ENCODE data around the gene PRKCG. TPM values are rescaled to one million over a fixed set of nuclear protein-coding genes. Genes with fewer than 3 reads are reported as not detected.
"Not testable (repeated sequence)": the region's sequence is repeated elsewhere in the genome, so short reads cannot be mapped to it uniquely, and the experiment has no call there.

The PRKCG gene
- under 1 TPM in 2 of 6 experiments, not detected in 4; 0.23 to 0.28 TPM for total RNA-seq (2021; fragmentation: NEBNext Ultra II Directional; extraction: Animal tissue kit (Norgen Biotek cat#: 25700))
- long read RNA-seq: 0 reads

DNA sequence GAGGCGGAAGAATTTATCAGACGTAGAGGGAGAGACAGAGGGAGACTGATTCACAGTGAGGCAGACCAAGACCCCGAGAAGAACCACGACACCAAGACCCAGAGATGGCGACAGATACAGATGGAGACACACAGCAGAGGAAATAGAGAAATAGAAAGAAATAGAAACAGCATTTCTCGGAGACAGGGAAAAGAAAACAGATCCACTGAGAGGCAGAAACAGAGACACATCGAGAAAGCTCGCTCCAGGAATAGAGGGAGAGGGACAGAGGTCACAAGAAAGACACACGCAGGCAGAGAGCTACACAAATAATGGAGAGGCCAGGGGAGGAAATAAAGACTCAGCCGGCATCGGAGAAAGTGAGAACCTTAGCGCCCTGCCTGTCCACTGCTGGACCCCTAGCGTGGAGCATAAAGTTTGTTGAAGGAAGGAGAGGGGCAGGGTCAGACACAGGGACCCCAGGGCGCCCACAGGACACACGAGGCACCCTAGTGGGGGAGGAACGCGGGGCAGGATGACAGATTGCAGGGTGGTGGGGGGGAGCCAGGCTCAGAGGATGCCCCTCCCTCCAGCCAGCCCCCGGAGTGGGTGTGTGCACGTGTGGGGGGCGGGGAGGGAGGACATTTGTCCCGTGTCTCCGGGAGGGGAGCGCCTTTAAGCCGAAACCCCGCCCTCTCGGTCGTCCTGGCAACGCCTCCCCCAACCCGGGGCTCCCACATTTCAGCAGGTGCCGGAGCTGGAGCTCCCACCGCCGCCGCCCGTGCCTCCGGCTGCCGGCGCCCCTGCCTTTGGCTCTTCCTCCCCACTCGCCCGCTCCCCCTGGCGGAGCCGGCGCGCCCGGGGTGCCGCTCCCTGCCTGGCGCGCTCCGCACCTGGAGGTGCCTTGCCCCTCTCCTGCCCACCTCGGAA lies at the start of gene PRKCG:
PRKCG (plus strand) TSS at position 716 of the 909 bp plus-strand sequence. CDS start 298 bp downstream, outside the sequence.
- TF ChIP-seq, protein P1, sequence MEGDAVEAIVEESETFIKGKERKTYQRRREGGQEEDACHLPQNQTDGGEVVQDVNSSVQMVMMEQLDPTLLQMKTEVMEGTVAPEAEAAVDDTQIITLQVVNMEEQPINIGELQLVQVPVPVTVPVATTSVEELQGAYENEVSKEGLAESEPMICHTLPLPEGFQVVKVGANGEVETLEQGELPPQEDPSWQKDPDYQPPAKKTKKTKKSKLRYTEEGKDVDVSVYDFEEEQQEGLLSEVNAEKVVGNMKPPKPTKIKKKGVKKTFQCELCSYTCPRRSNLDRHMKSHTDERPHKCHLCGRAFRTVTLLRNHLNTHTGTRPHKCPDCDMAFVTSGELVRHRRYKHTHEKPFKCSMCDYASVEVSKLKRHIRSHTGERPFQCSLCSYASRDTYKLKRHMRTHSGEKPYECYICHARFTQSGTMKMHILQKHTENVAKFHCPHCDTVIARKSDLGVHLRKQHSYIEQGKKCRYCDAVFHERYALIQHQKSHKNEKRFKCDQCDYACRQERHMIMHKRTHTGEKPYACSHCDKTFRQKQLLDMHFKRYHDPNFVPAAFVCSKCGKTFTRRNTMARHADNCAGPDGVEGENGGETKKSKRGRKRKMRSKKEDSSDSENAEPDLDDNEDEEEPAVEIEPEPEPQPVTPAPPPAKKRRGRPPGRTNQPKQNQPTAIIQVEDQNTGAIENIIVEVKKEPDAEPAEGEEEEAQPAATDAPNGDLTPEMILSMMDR (IDR thresholded peaks at IDR 0.05): peak; percentile 76
- Mint-ChIP-seq H3K27me3 (ENCODE audit: insufficient read depth) (peaks cover 33% of the 10 kb centered on the region), H3K9me3 (no peaks in the 10 kb centered on the region), H3K4me3 (0 out of 2 replicates have a peak within 1 kb of the TSS, but pooled peaks have one; percentile 39), H3K36me3 (ENCODE audit: low read depth) (peaks cover 7% of the 10 kb centered on the region), H3K27ac (no peak within 1 kb of the TSS), H3K4me1 (ENCODE audit: low read depth) (peaks cover 17% of the 10 kb centered on the region)
- DNase-seq: no peak

DNA sequence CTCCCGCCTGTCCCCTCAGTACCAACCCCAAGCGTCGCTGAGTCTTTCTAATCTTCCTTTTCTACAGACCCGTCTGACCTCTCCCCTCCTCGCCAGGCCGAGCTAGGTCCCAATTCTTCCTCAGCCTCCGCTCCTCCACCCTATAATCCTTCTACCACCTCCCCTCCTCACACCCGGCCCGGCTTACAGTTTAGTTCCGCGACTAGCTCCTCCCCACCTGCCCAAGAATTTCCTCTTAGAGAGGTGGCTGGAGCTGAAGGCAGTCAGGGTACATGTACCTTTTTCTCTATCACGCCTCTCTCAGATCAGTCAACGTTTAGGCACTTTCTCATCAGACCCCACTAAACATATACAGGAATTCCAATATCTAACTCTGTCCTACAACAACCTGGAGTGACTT lies 49.1 kb upstream of the PRKCG start:
- H3K27ac Mint-ChIP-seq; H3K9me3 Mint-ChIP-seq; H3K4me3 Mint-ChIP-seq; DNase-seq; H3K36me3 Mint-ChIP-seq (ENCODE audit: low read depth): not testable (repeated sequence)
- Mint-ChIP-seq H3K4me1 (ENCODE audit: low read depth) (peaks cover 14% of the 10 kb centered on the region), H3K27me3 (ENCODE audit: insufficient read depth) (peaks cover 38% of the 10 kb centered on the region)

DNA sequence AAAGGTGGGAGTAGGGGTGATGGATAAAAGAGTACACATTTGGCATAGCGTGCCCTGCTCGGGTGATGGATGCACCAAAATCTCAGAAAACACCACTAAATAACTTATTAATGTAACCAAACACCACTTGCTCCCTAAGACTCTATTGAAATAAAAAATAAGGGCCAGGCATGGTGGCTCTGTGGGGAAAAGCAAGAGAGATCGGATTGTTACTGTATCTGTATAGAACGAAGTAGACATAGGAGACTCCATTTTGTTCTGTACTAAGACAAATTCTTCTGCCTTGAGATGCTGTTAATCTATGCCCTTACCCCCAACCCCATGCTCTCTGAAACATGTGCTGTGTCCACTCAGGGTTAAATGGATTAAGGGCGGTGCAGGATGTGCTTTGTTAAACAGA lies 43.6 kb upstream of the PRKCG start:
- H3K4me3 Mint-ChIP-seq; H3K27me3 Mint-ChIP-seq (ENCODE audit: insufficient read depth); H3K36me3 Mint-ChIP-seq (ENCODE audit: low read depth); H3K27ac Mint-ChIP-seq; DNase-seq; H3K9me3 Mint-ChIP-seq: not testable (repeated sequence)
- H3K4me1 Mint-ChIP-seq (ENCODE audit: low read depth): peaks cover 39% of the 10 kb centered on the region

DNA sequence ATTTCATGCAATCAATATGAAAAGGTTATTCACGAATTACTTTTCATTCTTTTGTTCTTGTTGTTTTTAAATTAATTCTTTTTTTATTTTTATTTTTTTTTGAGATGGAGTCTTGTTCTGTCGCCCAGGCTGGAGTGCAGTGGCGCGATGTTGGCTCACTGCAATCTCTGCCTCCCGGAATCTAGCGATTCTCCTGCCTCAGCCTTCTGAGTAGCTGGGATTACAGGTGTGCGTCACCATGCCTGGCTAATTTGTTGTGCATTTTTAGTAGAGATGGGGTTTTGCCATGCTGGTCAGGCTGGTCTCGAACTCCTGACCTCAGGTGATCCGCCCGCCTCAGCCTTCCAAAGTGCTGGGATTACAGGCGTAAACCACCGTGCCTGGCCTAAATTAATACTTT lies 41.8 kb upstream of the PRKCG start:
- H3K4me1 Mint-ChIP-seq (ENCODE audit: low read depth): peaks cover 42% of the 10 kb centered on the region
- H3K27me3 Mint-ChIP-seq (ENCODE audit: insufficient read depth); H3K36me3 Mint-ChIP-seq (ENCODE audit: low read depth); H3K27ac Mint-ChIP-seq; H3K4me3 Mint-ChIP-seq; H3K9me3 Mint-ChIP-seq; DNase-seq: not testable (repeated sequence)

DNA sequence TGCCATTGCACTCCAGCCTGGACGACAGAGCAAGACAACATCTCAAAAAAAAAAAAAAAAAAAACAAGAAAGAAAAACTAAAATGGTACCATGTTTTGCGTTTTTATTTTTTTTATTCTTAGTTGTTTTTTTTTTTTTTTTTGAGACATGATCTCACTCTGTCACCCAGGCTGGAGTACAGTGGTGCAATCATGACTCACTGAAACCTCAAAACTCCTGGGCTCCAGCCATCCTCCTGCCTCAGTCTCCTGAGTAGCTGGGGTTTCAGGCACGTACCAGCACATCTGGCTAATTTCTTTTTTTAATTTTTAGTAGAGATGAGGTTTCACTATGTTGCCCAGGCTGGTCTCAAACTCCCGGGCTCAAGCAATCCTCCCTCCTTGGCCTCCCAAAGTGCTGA lies 41.1 kb upstream of the PRKCG start:
- H3K4me1 Mint-ChIP-seq (ENCODE audit: low read depth): peaks cover 42% of the 10 kb centered on the region
- peak overlapping the region; percentile 68 for H3K27ac Mint-ChIP-seq
- DNase-seq: peak; percentile 80
- H3K9me3 Mint-ChIP-seq; H3K36me3 Mint-ChIP-seq (ENCODE audit: low read depth); H3K27me3 Mint-ChIP-seq (ENCODE audit: insufficient read depth); H3K4me3 Mint-ChIP-seq: not testable (repeated sequence)

GRCh38 chr19:53844849-53845246 lies 37.1 kb upstream of the PRKCG start:
- TF ChIP-seq, protein P1 (IDR thresholded peaks at IDR 0.05): no peak
- no peak for DNase-seq
- Mint-ChIP-seq H3K4me1 (ENCODE audit: low read depth) (peaks cover 51% of the 10 kb centered on the region), H3K36me3 (ENCODE audit: low read depth) (no peaks in the 10 kb centered on the region), H3K9me3 (no peaks in the 10 kb centered on the region), H3K27ac (no peak overlapping the region), H3K27me3 (ENCODE audit: insufficient read depth) (no peaks in the 10 kb centered on the region; the same call in 1 of the 2 replicates), H3K4me3 (no peak overlapping the region)

GRCh38 chr19:53847555-53847954 lies 34.4 kb upstream of the PRKCG start:
- Mint-ChIP-seq H3K9me3 (no peaks in the 10 kb centered on the region), H3K4me1 (ENCODE audit: low read depth) (peaks cover 43% of the 10 kb centered on the region), H3K27me3 (ENCODE audit: insufficient read depth) (no peaks in the 10 kb centered on the region; the same call in 1 of the 2 replicates), H3K36me3 (ENCODE audit: low read depth) (no peaks in the 10 kb centered on the region), H3K27ac (no peak overlapping the region), H3K4me3 (no peak overlapping the region)
- no peak for DNase-seq
- TF ChIP-seq, protein P1 (IDR thresholded peaks at IDR 0.05): no peak
